B cell (primary cell): ENCODE data around the gene NADK2.

ENCODE experiments used
- EZH2 ChIP-seq: IDR thresholded peaks from 2 replicates; pipeline ENCODE4 v1.6.1; 2012; ENCODE audit warnings: borderline replicate concordance, low read depth, mild to moderate bottlenecking, moderate library complexity, low read length; ENCODE audit not compliant: insufficient read depth, poor library complexity, severe bottlenecking
- TF ChIP-seq, protein P1 (sequence below): fragments of 200-600 bp; IDR thresholded peaks from one replicate; pipeline ENCODE4 v1.8.0; 2022; ENCODE audit warnings: antibody characterized with exemption, mild to moderate bottlenecking

DNA sequence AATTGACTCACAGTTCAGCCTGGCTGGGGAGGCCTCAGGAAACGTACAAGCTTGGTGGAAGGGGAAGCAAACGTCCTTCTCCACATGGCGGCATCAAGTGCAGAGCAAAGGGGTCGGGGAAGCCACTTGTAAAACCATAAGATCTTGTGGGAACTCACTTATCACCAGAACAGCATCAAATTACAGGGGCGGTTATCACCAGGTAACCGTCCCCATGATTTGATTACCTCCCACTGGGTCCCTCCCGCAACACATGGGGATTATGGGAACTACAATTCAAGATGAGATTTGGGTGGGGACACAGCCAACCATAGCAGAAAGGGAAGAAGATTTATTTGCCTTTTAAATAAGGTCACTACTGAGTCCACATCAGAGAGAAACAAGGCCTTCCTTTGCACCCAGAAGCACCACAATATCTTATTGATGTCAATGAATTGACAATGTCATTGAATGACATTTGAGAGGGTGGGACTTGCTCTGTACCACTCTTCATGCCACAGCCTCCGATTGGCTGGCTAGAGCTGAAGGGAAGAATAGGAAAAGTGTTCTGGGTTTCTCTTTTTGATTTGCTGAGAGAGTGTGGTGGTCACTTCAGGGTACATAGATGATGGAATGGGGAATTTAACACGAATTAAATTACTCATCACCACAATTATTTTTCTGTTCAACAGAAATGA is 78.8 kb downstream of the NADK2 start:
- TF ChIP-seq, protein P1, sequence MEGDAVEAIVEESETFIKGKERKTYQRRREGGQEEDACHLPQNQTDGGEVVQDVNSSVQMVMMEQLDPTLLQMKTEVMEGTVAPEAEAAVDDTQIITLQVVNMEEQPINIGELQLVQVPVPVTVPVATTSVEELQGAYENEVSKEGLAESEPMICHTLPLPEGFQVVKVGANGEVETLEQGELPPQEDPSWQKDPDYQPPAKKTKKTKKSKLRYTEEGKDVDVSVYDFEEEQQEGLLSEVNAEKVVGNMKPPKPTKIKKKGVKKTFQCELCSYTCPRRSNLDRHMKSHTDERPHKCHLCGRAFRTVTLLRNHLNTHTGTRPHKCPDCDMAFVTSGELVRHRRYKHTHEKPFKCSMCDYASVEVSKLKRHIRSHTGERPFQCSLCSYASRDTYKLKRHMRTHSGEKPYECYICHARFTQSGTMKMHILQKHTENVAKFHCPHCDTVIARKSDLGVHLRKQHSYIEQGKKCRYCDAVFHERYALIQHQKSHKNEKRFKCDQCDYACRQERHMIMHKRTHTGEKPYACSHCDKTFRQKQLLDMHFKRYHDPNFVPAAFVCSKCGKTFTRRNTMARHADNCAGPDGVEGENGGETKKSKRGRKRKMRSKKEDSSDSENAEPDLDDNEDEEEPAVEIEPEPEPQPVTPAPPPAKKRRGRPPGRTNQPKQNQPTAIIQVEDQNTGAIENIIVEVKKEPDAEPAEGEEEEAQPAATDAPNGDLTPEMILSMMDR, result no peak
- TF ChIP-seq EZH2, result no peak
